A673 (cell line): Measurements from ENCODE around the gene CTNNA3.

Experiments used
- CTCF ChIP-seq: fragments of 300-800, 200-600 bp; sonication (generic); conservative IDR thresholded peaks from 2 replicates; pipeline ENCODE4 v1.5.1; 2017; ENCODE audit warnings: low read depth, mild to moderate bottlenecking, antibody characterized with exemption, low read length, moderate library complexity, mixed read lengths
- EZH2 ChIP-seq: fragments of 200-600 bp; sonication (generic); IDR thresholded peaks from 2 replicates; pipeline ENCODE4 v1.6.1; 2017; ENCODE audit warnings: borderline replicate concordance, low read depth, mild to moderate bottlenecking, mixed read lengths, antibody characterized with exemption, low read length; ENCODE audit not compliant: poor library complexity, severe bottlenecking

DNA sequence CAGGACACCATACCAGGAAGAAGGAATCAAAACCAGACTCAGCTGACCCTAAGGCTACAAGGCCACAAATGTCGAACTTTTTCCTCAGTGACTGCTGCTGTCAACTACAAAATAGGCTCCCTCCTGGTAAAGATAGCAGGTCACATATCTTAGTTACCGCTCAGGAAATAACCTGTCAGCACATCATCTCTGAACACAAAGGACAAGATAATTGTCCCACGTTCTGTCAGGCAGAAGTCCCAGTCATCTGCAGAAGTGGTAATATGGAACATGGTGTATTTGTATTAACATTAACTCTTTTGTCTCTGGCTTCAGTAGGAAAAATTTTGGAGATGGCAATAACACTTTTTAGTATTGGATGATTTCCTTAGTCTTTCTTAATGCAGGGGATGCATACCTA, 1400.4 kb downstream of the CTNNA3 start:
- no peak for TF ChIP-seq CTCF
- no peak for TF ChIP-seq EZH2
